H54 (cell line): ENCODE results near the gene GSG1L.

ENCODE experiments used
- DNase-seq: peaks from one replicate; pipeline ENCODE4 v3.0.0; 2011; ENCODE audit warnings: low spot score, mixed read lengths; ENCODE audit not compliant: insufficient read length
- FAIRE-seq: peaks from 3 replicates; lab custom pipeline; 2011; peaks lifted over from hg19 to GRCh38; lab: Jason Lieb, UNC
- POLR2A ChIP-seq: IDR thresholded peaks from 2 replicates; pipeline ENCODE4 v1.6.1; 2011; ENCODE audit warnings: low read depth, mild to moderate bottlenecking, low read length

GSG1L gene

GRCh38 chr16:27932542-27933135, 130.9 kb downstream of the GSG1L start:
- TF ChIP-seq POLR2A = no peak
- DNase-seq (no peak), FAIRE-seq (no peak)

- TF ChIP-seq POLR2A = no peak
- DNase-seq (no peak), FAIRE-seq (no peak)
Measured at GRCh38 chr16:27929818-27930217, 133.7 kb downstream of the GSG1L start.

GRCh38 chr16:27928542-27928941, 135.0 kb downstream of the GSG1L start:
- FAIRE-seq (no peak), DNase-seq (no peak)
- TF ChIP-seq POLR2A = no peak

- FAIRE-seq (no peak), DNase-seq (no peak)
- TF ChIP-seq POLR2A = no peak
Measured at GRCh38 chr16:27927266-27927901, 136.1 kb downstream of the GSG1L start.

GRCh38 chr16:27925612-27926011, 137.9 kb downstream of the GSG1L start:
- FAIRE-seq (no peak), DNase-seq (no peak)
- no peak for TF ChIP-seq POLR2A

- FAIRE-seq (no peak), DNase-seq (no peak)
- no peak for TF ChIP-seq POLR2A
Measured at GRCh38 chr16:27924411-27925118, 138.9 kb downstream of the GSG1L start.

GRCh38 chr16:27923751-27924150, 139.8 kb downstream of the GSG1L start:
- DNase-seq (no peak), FAIRE-seq (no peak)
- no peak for TF ChIP-seq POLR2A

- TF ChIP-seq POLR2A = no peak
- FAIRE-seq = no peak
- DNase-seq = no peak
Measured at GRCh38 chr16:27922433-27922832, 141.1 kb downstream of the GSG1L start.

- no peak for FAIRE-seq
- TF ChIP-seq POLR2A = no peak
Measured at GRCh38 chr16:27921134-27921533, 142.4 kb downstream of the GSG1L start.

GRCh38 chr16:27920391-27920891, 143.1 kb downstream of the GSG1L start:
- TF ChIP-seq POLR2A = no peak
- DNase-seq (peak; percentile 26), FAIRE-seq (no peak)

More at GRCh38 chr16:27921134-27921533, 142.4 kb downstream of the GSG1L start:
- DNase-seq = no peak

GRCh38 chr16:27918755-27919154, 144.8 kb downstream of the GSG1L start:
- DNase-seq = peak; percentile 23

GRCh38 chr16:27917949-27918348, 145.6 kb downstream of the GSG1L start:
- DNase-seq = no peak
- TF ChIP-seq POLR2A = no peak
- FAIRE-seq = no peak

More at GRCh38 chr16:27918755-27919154, 144.8 kb downstream of the GSG1L start:
- no peak for TF ChIP-seq POLR2A
- FAIRE-seq = no peak

- FAIRE-seq = no peak
- TF ChIP-seq POLR2A = no peak
Measured at GRCh38 chr16:27911486-27911885, 152.0 kb downstream of the GSG1L start.

GRCh38 chr16:27907457-27907972, 156.0 kb downstream of the GSG1L start:
- no peak for TF ChIP-seq POLR2A
- no peak for FAIRE-seq
- no peak for DNase-seq

More at GRCh38 chr16:27911486-27911885, 152.0 kb downstream of the GSG1L start:
- no peak for DNase-seq
